GM12878 (cell line): ENCODE data around the gene EFHC1. TPM values are rescaled to one million over a fixed set of nuclear protein-coding genes. Genes with fewer than 3 reads are reported as not detected.

ENCODE experiments used
- ATAC-seq: fragments of 200-7000 bp; cut with Tn5 transposase; 3 replicates; pipeline ENCODE4 v1.9.1; 2020; ENCODE audit warnings: mild to moderate bottlenecking, moderate library complexity
- BruUV-seq: library from RNA; stranded (reverse); fragments of 400-500 nt; replicated peaks from 2 replicates; lab custom pipeline; 2021; lab: Mats Ljungman, UMichigan
- CTCF ChIA-PET: fragments of 300-600 bp; sonication (Branson Sonifier 250); formaldehyde crosslinking; extraction: SDS; loops from one replicate; lab custom pipeline; 2021; ENCODE audit warnings: inconsistent platforms; lab: Yijun Ruan, JAX
- POLR2A ChIA-PET: fragments of 350-600 bp; formaldehyde crosslinking; extraction: SDS; loops from one replicate; lab custom pipeline; 2021; ENCODE audit warnings: inconsistent platforms; lab: Charles Lee
- RAD21 ChIA-PET: fragments of 300-600 bp; sonication (Branson Sonifier 250); formaldehyde crosslinking; loops from one replicate; lab custom pipeline; 2023; ENCODE audit warnings: antibody characterized with exemption; ENCODE audit not compliant: unreplicated experiment; lab: Charles Lee
- SMC1A ChIA-PET: fragments of 300-600 bp; sonication (Branson Sonifier 250); formaldehyde crosslinking; loops from one replicate; lab custom pipeline; 2023; ENCODE audit not compliant: unreplicated experiment, uncharacterized antibody; lab: Charles Lee
- DNase-seq: peaks from one replicate; pipeline ENCODE4 v3.0.0-alpha.2; 2011; ENCODE audit warnings: low read depth, low spot score
- FAIRE-seq: peaks from 3 replicates; lab custom pipeline; 2011; peaks lifted over from hg19 to GRCh38; lab: Jason Lieb, UNC
- H2AFZ ChIP-seq: 2 replicates; pipeline ENCODE4 v1.6.0; 2011; ENCODE audit warnings: low read depth, low read length, control low read depth; ENCODE audit not compliant: control insufficient read depth
- H3K27ac ChIP-seq: 2 replicates; pipeline ENCODE4 v1.5.1; 2011; ENCODE audit warnings: control low read depth; ENCODE audit not compliant: control insufficient read depth, insufficient read depth
- H3K27me3 ChIP-seq, 2 experiments: replicated peaks in 1 of 2; 2 replicates each; pipeline versions ENCODE4 v1.6.0 to v1.6.1; 2011; ENCODE audit warnings: low read length in 1 of 2; ENCODE audit not compliant: control insufficient read depth in 2 of 2, insufficient read depth in 2 of 2
- H3K36me3 ChIP-seq, 2 experiments: 2 replicates each; pipeline ENCODE4 v1.5.1; 2011; ENCODE audit warnings: low read length in 1 of 2; ENCODE audit not compliant: control insufficient read depth in 2 of 2, insufficient read depth in 2 of 2
- H3K4me1 ChIP-seq: 2 replicates; pipeline ENCODE4 v1.6.1; 2011; ENCODE audit warnings: mild to moderate bottlenecking, low read length, moderate library complexity, mixed read lengths; ENCODE audit not compliant: control insufficient read depth, insufficient read depth
- H3K4me2 ChIP-seq: 2 replicates; pipeline ENCODE4 v1.6.0; 2011; ENCODE audit warnings: control low read depth; ENCODE audit not compliant: control insufficient read depth, insufficient read depth
- H3K4me3 ChIP-seq: fragments of 200-600 bp; sonication (generic); 2 replicates; pipeline ENCODE4 v1.5.1; 2016
- H3K79me2 ChIP-seq: 2 replicates; pipeline ENCODE4 v1.6.0; 2011; ENCODE audit warnings: low read length; ENCODE audit not compliant: control insufficient read depth, insufficient read depth
- H3K9ac ChIP-seq: 2 replicates; pipeline ENCODE4 v1.8.0; 2011; ENCODE audit warnings: low read length, control low read depth, mixed read lengths; ENCODE audit not compliant: control insufficient read depth, insufficient read depth
- H3K9me3 ChIP-seq: replicated peaks from 3 replicates; pipeline ENCODE4 v1.5.1; 2011; ENCODE audit warnings: mild to moderate bottlenecking, low read length; ENCODE audit not compliant: control insufficient read depth, insufficient read depth
- H4K20me1 ChIP-seq: 2 replicates; pipeline ENCODE4 v1.6.0; 2011; ENCODE audit not compliant: control insufficient read depth, insufficient read depth
- BHLHE40 ChIP-seq, 2 experiments: fragments of 450-650 bp in 1 of 2; IDR thresholded peaks; 2 replicates each; pipeline ENCODE4 v1.6.1; 2011 to 2017; ENCODE audit warnings: low read depth in 2 of 2, borderline replicate concordance in 1 of 2, improper control_type of control experiment in 1 of 2, low read length in 1 of 2, mild to moderate bottlenecking in 1 of 2
- CEBPB ChIP-seq, 2 experiments: fragments of 150-350 bp in 1 of 2; IDR thresholded peaks; 2 replicates each; pipeline ENCODE4 v1.6.1; 2012 to 2014; ENCODE audit warnings: low read depth in 2 of 2, low read length in 2 of 2, borderline replicate concordance in 1 of 2, inconsistent platforms in 1 of 2
- MEF2B ChIP-seq: fragments of 450-650 bp; IDR thresholded peaks from 2 replicates; pipeline ENCODE4 v1.6.1; 2018; ENCODE audit warnings: mild to moderate bottlenecking, moderate library complexity; ENCODE audit not compliant: partially characterized antibody, poor library complexity, severe bottlenecking
- MTA3 ChIP-seq: IDR thresholded peaks from 2 replicates; pipeline ENCODE4 v1.6.1; 2012; ENCODE audit warnings: low read length, inconsistent platforms, borderline replicate concordance
- NFIC ChIP-seq: IDR thresholded peaks from 2 replicates; pipeline ENCODE4 v1.6.1; 2012; ENCODE audit warnings: low read depth, mild to moderate bottlenecking, inconsistent platforms, low read length, moderate library complexity
- PAX5 ChIP-seq: IDR thresholded peaks from 2 replicates; pipeline ENCODE4 v1.6.1; 2011; ENCODE audit warnings: low read depth, low read length, borderline replicate concordance
- SREBF1 ChIP-seq: IDR thresholded peaks from 2 replicates; pipeline ENCODE4 v1.6.1; 2012; ENCODE audit warnings: mild to moderate bottlenecking, low read length
- TCF12 ChIP-seq: IDR thresholded peaks from 2 replicates; pipeline ENCODE4 v1.6.1; 2011; ENCODE audit warnings: low read depth, mild to moderate bottlenecking, low read length
- ZNF207 ChIP-seq: fragments of 450-650 bp; IDR thresholded peaks from 2 replicates; pipeline ENCODE4 v1.6.1; 2014; ENCODE audit warnings: antibody characterized with exemption, mild to moderate bottlenecking, borderline replicate concordance
- WGBS: methylation state at CpG from one replicate; pipeline ENCODE4 v1.1.6; 2016; ENCODE audit warnings: low lambda C conversion rate; ENCODE audit not compliant: insufficient replicate concordance, insufficient coverage; ENCODE audit errors: missing lambda C conversion rate; 5-methylcytosine and 5-hydroxymethylcytosine counted together
- in situ Hi-C: fragments of 300-500 bp; cut with MboI; formaldehyde crosslinking; loops from 9 replicates; pipeline ENCODE4 v1.14.3; 2018; ENCODE audit warnings: mixed read lengths
- intact Hi-C: fragments of 100-400 bp; cut with micrococcal nuclease; formaldehyde crosslinking; loops from one replicate; pipeline ENCODE4 v1.14.2; 2022; ENCODE audit not compliant: unreplicated experiment
- polyA plus RNA-seq, 11 experiments: library from polyadenylated mRNA; depleted of rRNA in 4 of 11; unstranded in 6 of 11; stranded (reverse) in 5 of 11; fragments of >200 nt; fragmentation: Nextera tagmentation in 4 of 11; fragmentation: Illumina TruSeq in 1 of 11; extraction: Ambion mirVana in 4 of 11; extraction: Trizol in 1 of 11; gene quantifications; 1 replicate in 1 of 11; 2 replicates in 10 of 11; pipeline versions ENCODE4 v1.2.1 to v1.2.3, GENCODE V29; 2011 to 2016; ENCODE audit warnings: inconsistent platforms in 2 of 11, missing spikeins in 2 of 11, low read depth in 1 of 11
- total RNA-seq, 4 experiments: library from RNA; depleted of rRNA in 3 of 4; stranded (reverse); fragments of >200 nt in 3 of 4; fragmentation: Illumina TruSeq in 1 of 4; extraction: Trizol in 1 of 4; gene quantifications; 2 replicates each; pipeline versions ENCODE4 v1.2.1 to v1.2.3, GENCODE V29; 2013 to 2021
- TF ChIP-seq, protein P1 (sequence below): fragments of 450-650 bp; formaldehyde crosslinking; IDR thresholded peaks from 2 replicates; pipeline ENCODE4 v1.4.0; 2020; ENCODE audit warnings: mild to moderate bottlenecking, moderate library complexity
- TF ChIP-seq, protein P2 (sequence below): IDR thresholded peaks from 2 replicates; pipeline ENCODE4 v1.6.1; 2012; ENCODE audit warnings: improper control_type of control experiment, low read depth, low read length; ENCODE audit not compliant: insufficient replicate concordance

The EFHC1 gene
- total and polyA plus RNA-seq, 10 of the 15 experiments (the other 5 are each of a cell fraction or from before 2014, with no cell fraction given), result 5.5 to 14.5 (median 8.8) TPM

GRCh38 chr6:52422156-52422555, 2.0 kb downstream of the EFHC1 start:
- Histone ChIP-seq H3K79me2 (no peaks in the 10 kb centered on the region; the same call in 1 of the 2 replicates), H4K20me1 (no peaks in the 10 kb centered on the region), H2AFZ (no peak overlapping the region), H3K4me3 (no peak overlapping the region), H3K27me3 (no peaks in the 10 kb centered on the region), H3K27ac (no peak overlapping the region), H3K4me1 (peaks cover 6% of the 10 kb centered on the region; the same call in 1 of the 2 replicates), H3K9ac (no peak overlapping the region), H3K36me3 (no peaks in the 10 kb centered on the region), H3K4me2 (no peak overlapping the region), H3K9me3 (no peaks in the 10 kb centered on the region)
- ChIA-PET SMC1A (interaction anchor here (1.1 to 13.5 kb wide), 9 partner anchors 22 to 173 kb away, joined by 3 to 249 read pairs (median 4); no protein-coding TSS in a partner anchor), CTCF (interaction anchor here (0.8 to 11.2 kb wide), 9 partner anchors 8 to 302 kb away, joined by 3 to 118 read pairs (median 4); no protein-coding TSS in a partner anchor), RAD21 (interaction anchor here (1.0 to 8.0 kb wide), 3 partner anchors 74 to 243 kb away, joined by 3 to 124 read pairs (median 3); no protein-coding TSS in a partner anchor), POLR2A (interaction anchor here (3.8 kb wide), 1 partner anchor 71 kb away, joined by 35 read pairs; no protein-coding TSS in a partner anchor)
- DNase-seq (no peak), ATAC-seq (no peak), FAIRE-seq (no peak)
- no TSS peak for BruUV-seq
- WGBS, result 90% methylated on average over 2 of the region's 2 CpGs
- in situ Hi-C loops, result no loop called here
- intact Hi-C loops, result loop anchor here (10.0 kb wide), 1 partner anchor 573 kb away; the partner anchor contains the start of gene GSTA4
- no peak for TF ChIP-seq TCF12
- no peak for TF ChIP-seq MTA3
- TF ChIP-seq, protein P1, sequence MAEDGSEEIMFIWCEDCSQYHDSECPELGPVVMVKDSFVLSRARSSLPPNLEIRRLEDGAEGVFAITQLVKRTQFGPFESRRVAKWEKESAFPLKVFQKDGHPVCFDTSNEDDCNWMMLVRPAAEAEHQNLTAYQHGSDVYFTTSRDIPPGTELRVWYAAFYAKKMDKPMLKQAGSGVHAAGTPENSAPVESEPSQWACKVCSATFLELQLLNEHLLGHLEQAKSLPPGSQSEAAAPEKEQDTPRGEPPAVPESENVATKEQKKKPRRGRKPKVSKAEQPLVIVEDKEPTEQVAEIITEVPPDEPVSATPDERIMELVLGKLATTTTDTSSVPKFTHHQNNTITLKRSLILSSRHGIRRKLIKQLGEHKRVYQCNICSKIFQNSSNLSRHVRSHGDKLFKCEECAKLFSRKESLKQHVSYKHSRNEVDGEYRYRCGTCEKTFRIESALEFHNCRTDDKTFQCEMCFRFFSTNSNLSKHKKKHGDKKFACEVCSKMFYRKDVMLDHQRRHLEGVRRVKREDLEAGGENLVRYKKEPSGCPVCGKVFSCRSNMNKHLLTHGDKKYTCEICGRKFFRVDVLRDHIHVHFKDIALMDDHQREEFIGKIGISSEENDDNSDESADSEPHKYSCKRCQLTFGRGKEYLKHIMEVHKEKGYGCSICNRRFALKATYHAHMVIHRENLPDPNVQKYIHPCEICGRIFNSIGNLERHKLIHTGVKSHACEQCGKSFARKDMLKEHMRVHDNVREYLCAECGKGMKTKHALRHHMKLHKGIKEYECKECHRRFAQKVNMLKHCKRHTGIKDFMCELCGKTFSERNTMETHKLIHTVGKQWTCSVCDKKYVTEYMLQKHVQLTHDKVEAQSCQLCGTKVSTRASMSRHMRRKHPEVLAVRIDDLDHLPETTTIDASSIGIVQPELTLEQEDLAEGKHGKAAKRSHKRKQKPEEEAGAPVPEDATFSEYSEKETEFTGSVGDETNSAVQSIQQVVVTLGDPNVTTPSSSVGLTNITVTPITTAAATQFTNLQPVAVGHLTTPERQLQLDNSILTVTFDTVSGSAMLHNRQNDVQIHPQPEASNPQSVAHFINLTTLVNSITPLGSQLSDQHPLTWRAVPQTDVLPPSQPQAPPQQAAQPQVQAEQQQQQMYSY (CRISPR knock-in tag), result no peak
- no peak for TF ChIP-seq CEBPB (IDR thresholded peaks at IDR 0.05; ENCODE audit: borderline replicate concordance in 1 of 2, low read depth in 2 of 2, low read length in 2 of 2)
- no peak for TF ChIP-seq SREBF1
- TF ChIP-seq, protein P2, sequence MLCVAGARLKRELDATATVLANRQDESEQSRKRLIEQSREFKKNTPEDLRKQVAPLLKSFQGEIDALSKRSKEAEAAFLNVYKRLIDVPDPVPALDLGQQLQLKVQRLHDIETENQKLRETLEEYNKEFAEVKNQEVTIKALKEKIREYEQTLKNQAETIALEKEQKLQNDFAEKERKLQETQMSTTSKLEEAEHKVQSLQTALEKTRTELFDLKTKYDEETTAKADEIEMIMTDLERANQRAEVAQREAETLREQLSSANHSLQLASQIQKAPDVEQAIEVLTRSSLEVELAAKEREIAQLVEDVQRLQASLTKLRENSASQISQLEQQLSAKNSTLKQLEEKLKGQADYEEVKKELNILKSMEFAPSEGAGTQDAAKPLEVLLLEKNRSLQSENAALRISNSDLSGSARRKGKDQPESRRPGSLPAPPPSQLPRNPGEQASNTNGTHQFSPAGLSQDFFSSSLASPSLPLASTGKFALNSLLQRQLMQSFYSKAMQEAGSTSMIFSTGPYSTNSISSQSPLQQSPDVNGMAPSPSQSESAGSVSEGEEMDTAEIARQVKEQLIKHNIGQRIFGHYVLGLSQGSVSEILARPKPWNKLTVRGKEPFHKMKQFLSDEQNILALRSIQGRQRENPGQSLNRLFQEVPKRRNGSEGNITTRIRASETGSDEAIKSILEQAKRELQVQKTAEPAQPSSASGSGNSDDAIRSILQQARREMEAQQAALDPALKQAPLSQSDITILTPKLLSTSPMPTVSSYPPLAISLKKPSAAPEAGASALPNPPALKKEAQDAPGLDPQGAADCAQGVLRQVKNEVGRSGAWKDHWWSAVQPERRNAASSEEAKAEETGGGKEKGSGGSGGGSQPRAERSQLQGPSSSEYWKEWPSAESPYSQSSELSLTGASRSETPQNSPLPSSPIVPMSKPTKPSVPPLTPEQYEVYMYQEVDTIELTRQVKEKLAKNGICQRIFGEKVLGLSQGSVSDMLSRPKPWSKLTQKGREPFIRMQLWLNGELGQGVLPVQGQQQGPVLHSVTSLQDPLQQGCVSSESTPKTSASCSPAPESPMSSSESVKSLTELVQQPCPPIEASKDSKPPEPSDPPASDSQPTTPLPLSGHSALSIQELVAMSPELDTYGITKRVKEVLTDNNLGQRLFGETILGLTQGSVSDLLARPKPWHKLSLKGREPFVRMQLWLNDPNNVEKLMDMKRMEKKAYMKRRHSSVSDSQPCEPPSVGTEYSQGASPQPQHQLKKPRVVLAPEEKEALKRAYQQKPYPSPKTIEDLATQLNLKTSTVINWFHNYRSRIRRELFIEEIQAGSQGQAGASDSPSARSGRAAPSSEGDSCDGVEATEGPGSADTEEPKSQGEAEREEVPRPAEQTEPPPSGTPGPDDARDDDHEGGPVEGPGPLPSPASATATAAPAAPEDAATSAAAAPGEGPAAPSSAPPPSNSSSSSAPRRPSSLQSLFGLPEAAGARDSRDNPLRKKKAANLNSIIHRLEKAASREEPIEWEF, result no peak
- no peak for TF ChIP-seq ZNF207
- TF ChIP-seq MEF2B, result no peak
- no peak for TF ChIP-seq NFIC
- TF ChIP-seq BHLHE40 (IDR thresholded peaks at IDR 0.05; ENCODE audit: borderline replicate concordance in 1 of 2, low read depth in 2 of 2, low read length in 1 of 2), result no peak
- TF ChIP-seq PAX5, result no peak
